Stomach smooth muscle (tissue), 2 donors: ENCODE measurements around the gene P3H2.
A peak's percentile ranks its signal among the peaks of the same experiment; 100 is the strongest.
"Not testable (repeated sequence)": the region's sequence is repeated elsewhere in the genome, so short reads cannot be mapped to it uniquely, and the experiment has no call there.

ENCODE experiments used
- H3K27ac ChIP-seq: one replicate; pipeline ENCODE4 v1.7.0; 2013; ENCODE audit warnings: mild to moderate bottlenecking, low read length, inconsistent platforms
- H3K27me3 ChIP-seq, 2 donors: one replicate each; pipeline ENCODE4 v1.7.0; 2013; ENCODE audit warnings: low read length in 2 of 2; ENCODE audit not compliant: insufficient read depth in 2 of 2, control insufficient read depth in 1 of 2
- H3K36me3 ChIP-seq, 2 donors: one replicate each; pipeline ENCODE4 v1.7.0; 2013; ENCODE audit warnings: low read length in 2 of 2; ENCODE audit not compliant: control insufficient read depth in 2 of 2, insufficient read depth in 2 of 2
- H3K4me1 ChIP-seq: one replicate; pipeline ENCODE4 v1.7.0; 2013; ENCODE audit warnings: low read length; ENCODE audit not compliant: control insufficient read depth, insufficient read depth
- H3K4me3 ChIP-seq, 2 donors: one replicate each; pipeline ENCODE4 v1.7.0; 2013; ENCODE audit warnings: low read length in 2 of 2
- H3K9ac ChIP-seq, 2 donors: one replicate each; pipeline ENCODE4 v1.7.0; 2013; ENCODE audit warnings: low read length in 2 of 2, mild to moderate bottlenecking in 1 of 2
- H3K9me3 ChIP-seq, 2 donors: one replicate each; pipeline ENCODE4 v1.7.0; 2013; ENCODE audit warnings: low read length in 2 of 2; ENCODE audit not compliant: control insufficient read depth in 2 of 2
- donor health status: healthy.
- donor health status: Pancreatic carcinoma.

P3H2 gene

GRCh38 chr3:190084983-190085382 lies 35.7 kb downstream of the P3H2 start:
- Histone ChIP-seq H3K9ac (no peak overlapping the region), H3K27ac (no peak overlapping the region), H3K36me3 (no peaks in the 10 kb centered on the region), H3K27me3 (no peaks in the 10 kb centered on the region), H3K9me3 (no peaks in the 10 kb centered on the region), H3K4me3 (no peak overlapping the region), H3K4me1 (no peaks in the 10 kb centered on the region)

DNA sequence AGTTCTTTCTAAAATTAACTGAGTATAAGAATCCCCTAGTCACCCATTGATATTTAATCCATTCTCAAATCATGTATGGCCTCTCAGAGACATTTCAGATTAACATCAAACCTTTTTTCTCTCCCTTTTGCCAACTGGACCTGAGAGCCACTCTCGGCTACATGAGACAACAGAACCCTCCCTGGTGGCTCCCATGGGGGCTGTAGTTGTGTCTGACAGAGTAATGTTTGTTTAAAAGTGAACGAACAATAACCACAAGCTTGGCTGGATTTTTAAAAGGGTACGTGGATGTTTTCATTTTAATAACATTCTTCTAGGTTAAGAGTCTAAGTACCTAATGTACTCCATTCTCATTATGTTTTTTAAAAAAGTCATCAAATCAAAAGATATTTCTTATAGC lies 37.1 kb downstream of the P3H2 start:
- no peaks in the 10 kb centered on the region for H3K9me3 ChIP-seq
- H3K27ac ChIP-seq: no peak overlapping the region
- H3K4me3 ChIP-seq: no peak overlapping the region
- no peak overlapping the region for H3K9ac ChIP-seq
- H3K36me3 ChIP-seq: no peaks in the 10 kb centered on the region
- H3K4me1 ChIP-seq: no peaks in the 10 kb centered on the region
- no peaks in the 10 kb centered on the region for H3K27me3 ChIP-seq

DNA sequence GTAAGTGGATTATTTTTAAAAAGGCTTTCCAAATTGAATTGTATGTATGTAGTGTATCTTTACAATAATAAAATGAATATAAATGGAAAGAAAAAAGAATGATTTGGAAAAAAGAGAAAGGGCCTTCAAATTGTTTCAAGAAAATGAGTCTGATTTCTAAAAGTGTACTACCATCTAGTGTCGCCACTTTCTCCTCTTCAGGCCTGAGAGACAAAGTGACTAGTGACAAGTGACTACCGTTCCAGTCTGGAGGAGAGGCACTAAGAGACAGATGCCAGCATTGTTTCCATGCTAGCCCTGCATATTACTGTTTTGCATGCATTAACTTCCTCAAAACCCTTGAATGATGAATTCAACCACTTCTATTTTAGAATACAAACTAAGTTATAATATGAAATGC lies 39.3 kb downstream of the P3H2 start:
- Histone ChIP-seq H3K27me3 (no peaks in the 10 kb centered on the region), H3K36me3 (no peaks in the 10 kb centered on the region), H3K4me1 (peaks cover 8% of the 10 kb centered on the region), H3K27ac (no peak overlapping the region), H3K9ac (no peak overlapping the region), H3K4me3 (no peak overlapping the region), H3K9me3 (no peaks in the 10 kb centered on the region)

- not testable (repeated sequence) for H3K27me3 ChIP-seq
Measured at GRCh38 chr3:190079173-190079572, 41.5 kb downstream of the P3H2 start.

DNA sequence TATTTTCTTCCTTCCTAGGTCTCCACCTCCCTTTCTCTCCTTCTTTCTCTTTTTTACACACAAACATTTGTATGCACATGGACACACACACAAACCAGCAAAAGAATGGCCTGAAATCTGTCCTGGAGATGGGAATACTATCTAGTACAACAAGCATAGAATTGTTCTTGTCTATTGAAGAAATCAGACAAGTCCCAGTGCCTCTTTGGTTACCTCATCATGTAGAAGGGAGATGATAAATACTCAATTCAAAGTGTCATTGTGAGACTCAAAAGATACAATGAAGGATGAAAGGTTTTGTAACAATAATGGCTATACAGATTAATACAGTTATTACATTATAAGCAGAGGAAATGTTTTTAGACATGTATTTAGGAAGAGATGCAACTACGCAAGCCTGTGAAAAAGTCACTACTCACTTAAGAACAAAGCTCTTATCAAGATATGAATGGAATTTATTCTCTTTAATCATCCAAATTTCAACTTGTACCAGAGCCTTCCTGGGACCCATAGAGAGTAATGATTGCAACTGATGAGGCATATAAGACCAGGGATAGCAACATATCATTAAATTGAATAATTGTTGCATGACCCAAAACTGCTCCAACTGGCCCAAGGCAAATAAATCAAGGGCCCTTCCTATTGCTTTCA lies 43.2 kb downstream of the P3H2 start:
- Histone ChIP-seq H3K4me1 (peaks cover 13% of the 10 kb centered on the region), H3K27me3 (no peaks in the 10 kb centered on the region), H3K9me3 (no peaks in the 10 kb centered on the region), H3K27ac (peak overlapping the region; percentile 62), H3K36me3 (no peaks in the 10 kb centered on the region), H3K4me3 (no peak overlapping the region), H3K9ac (no peak overlapping the region)

More at GRCh38 chr3:190079173-190079572, 41.5 kb downstream of the P3H2 start:
- H3K9ac ChIP-seq, H3K36me3 ChIP-seq, H3K4me3 ChIP-seq, H3K27ac ChIP-seq, H3K9me3 ChIP-seq: not testable (repeated sequence)
- peaks cover 13% of the 10 kb centered on the region for H3K4me1 ChIP-seq

DNA sequence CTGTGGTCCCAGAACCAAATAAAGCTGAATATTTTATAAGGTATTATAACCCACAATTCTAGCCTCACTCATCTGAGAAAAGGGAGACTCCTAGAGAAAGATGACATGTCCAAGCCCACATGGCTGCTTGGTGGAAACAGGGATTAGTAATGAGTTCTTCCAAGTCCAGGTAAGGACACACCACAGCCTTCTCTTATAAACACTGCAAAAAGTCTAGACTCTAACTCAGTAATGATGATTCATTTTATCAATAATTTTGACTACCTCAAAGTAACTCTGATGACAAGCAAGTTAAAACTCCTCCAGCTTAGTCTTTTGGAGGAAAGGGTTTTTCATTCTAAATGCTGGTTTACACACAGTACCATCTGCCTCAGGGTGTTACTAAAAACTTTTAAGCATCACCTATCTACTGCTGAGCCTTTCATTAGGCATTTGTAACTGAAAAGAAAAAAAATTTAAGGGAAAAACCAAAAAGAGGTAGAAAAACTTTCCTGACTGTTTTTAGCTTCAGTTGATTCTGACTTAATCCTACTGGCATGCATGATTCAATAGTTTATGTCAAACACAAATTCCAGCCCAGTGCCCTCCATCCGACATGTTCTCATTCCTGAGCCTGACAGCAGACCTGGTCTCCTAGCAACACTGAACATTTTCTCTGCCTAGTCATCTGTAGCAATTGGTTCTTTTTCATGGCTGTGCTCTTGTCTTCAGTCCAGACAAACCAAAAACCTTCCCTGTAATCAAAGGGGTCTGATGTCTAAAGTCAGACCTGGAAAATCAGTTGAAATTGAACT lies 43.9 kb downstream of the P3H2 start:
- Histone ChIP-seq H3K9ac (no peak overlapping the region), H3K27ac (peak overlapping the region; percentile 62), H3K36me3 (no peaks in the 10 kb centered on the region), H3K27me3 (no peaks in the 10 kb centered on the region), H3K4me1 (peaks cover 13% of the 10 kb centered on the region), H3K4me3 (no peak overlapping the region), H3K9me3 (no peaks in the 10 kb centered on the region)

DNA sequence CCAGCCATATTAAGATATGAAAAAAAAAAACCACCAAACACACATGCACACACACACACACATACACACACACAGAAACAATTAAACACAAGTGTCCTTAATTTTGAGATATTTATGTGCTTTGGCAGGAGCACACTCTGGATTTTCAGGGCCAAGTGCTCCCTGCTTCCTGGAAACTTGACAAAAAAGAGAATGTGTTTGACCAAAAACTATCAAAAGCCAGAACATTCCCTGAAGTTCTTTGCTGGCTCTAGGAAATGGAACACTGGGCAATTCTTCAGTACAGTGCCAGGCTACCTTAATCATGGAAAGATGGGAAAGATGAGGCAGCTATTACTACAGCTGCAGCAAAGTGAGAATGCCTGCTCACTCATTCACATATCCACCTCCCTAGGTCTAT lies 44.6 kb downstream of the P3H2 start:
- Histone ChIP-seq H3K36me3 (no peaks in the 10 kb centered on the region), H3K27me3 (no peaks in the 10 kb centered on the region), H3K4me1 (peaks cover 13% of the 10 kb centered on the region), H3K9me3 (no peaks in the 10 kb centered on the region), H3K4me3 (no peak overlapping the region), H3K27ac (peak overlapping the region; percentile 62), H3K9ac (no peak overlapping the region)

GRCh38 chr3:190074817-190075216 lies 45.9 kb downstream of the P3H2 start:
- H3K27ac ChIP-seq: no peak overlapping the region
- H3K9me3 ChIP-seq: no peaks in the 10 kb centered on the region
- H3K4me3 ChIP-seq: no peak overlapping the region
- H3K27me3 ChIP-seq: no peaks in the 10 kb centered on the region
- H3K36me3 ChIP-seq: no peaks in the 10 kb centered on the region
- peaks cover 13% of the 10 kb centered on the region for H3K4me1 ChIP-seq
- H3K9ac ChIP-seq: no peak overlapping the region

GRCh38 chr3:190073264-190074008 lies 47.3 kb downstream of the P3H2 start:
- no peaks in the 10 kb centered on the region for H3K27me3 ChIP-seq
- H3K4me1 ChIP-seq: peaks cover 13% of the 10 kb centered on the region
- no peak overlapping the region for H3K4me3 ChIP-seq
- H3K27ac ChIP-seq: no peak overlapping the region
- H3K9ac ChIP-seq: no peak overlapping the region
- no peaks in the 10 kb centered on the region for H3K9me3 ChIP-seq
- no peaks in the 10 kb centered on the region for H3K36me3 ChIP-seq

- Histone ChIP-seq H3K4me1 (peaks cover 13% of the 10 kb centered on the region), H3K36me3 (no peaks in the 10 kb centered on the region), H3K9ac (no peak overlapping the region), H3K9me3 (no peaks in the 10 kb centered on the region), H3K27ac (no peak overlapping the region), H3K27me3 (no peaks in the 10 kb centered on the region), H3K4me3 (no peak overlapping the region)
Measured at GRCh38 chr3:190072856-190073255, 47.8 kb downstream of the P3H2 start.
